ENCODE measurements around the gene NOS1AP.

NOS1AP gene

DNA sequence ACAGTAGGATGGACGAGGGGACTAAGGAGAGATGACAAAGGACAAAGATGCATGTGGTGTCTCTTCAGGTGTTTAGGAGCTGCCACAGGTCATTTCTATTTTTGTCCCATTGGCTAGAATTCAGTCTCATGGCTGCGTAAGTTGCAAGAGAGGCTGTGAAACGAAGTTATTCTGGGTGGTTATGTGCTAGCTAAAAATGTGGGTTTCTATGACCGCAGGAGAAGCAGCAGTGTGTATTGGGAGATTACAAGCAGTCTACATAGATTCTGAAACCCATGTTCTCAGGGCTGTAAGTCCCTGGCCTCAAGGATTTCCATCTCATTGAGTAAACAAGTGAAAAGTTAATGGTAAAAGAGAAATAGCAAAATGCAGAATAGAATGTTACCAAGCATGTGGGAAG lies 196.5 kb downstream of the NOS1AP start:
- no peak overlapping the region for H3K27ac Mint-ChIP-seq
- ATAC-seq (replicated peaks), result no peak
- no peak overlapping the region for H3K4me3 Mint-ChIP-seq
- H3K4me1 Mint-ChIP-seq, result no peaks in the 10 kb centered on the region
- no peaks in the 10 kb centered on the region for H3K36me3 Mint-ChIP-seq
- no peaks in the 10 kb centered on the region for H3K9me3 Mint-ChIP-seq
- H3K27me3 Mint-ChIP-seq, result peaks cover 0 to 23% of the 10 kb centered on the region in 2 donors
- DNase-seq, result no peak

- H3K27me3 Mint-ChIP-seq, result peaks cover 6 to 7% of the 10 kb centered on the region in 2 donors
- H3K9me3 Mint-ChIP-seq, result no peaks in the 10 kb centered on the region
- ATAC-seq (replicated peaks), result no peak
- DNase-seq, result no peak
- no peak overlapping the region for H3K27ac Mint-ChIP-seq
- no peaks in the 10 kb centered on the region for H3K4me1 Mint-ChIP-seq
- H3K36me3 Mint-ChIP-seq, result no peaks in the 10 kb centered on the region
- no peak overlapping the region for H3K4me3 Mint-ChIP-seq
Measured at GRCh38 chr1:162270016-162270770, 200.7 kb downstream of the NOS1AP start.

- H3K27ac Mint-ChIP-seq, result no peak overlapping the region
- no peaks in the 10 kb centered on the region for H3K4me1 Mint-ChIP-seq
- H3K27me3 Mint-ChIP-seq, result peaks cover 7 to 10% of the 10 kb centered on the region in 2 donors
- DNase-seq (no peak), ATAC-seq (replicated peaks) (no peak)
- H3K36me3 Mint-ChIP-seq, result no peaks in the 10 kb centered on the region
- no peaks in the 10 kb centered on the region for H3K9me3 Mint-ChIP-seq
- H3K4me3 Mint-ChIP-seq, result no peak overlapping the region
Measured at GRCh38 chr1:162271972-162272371, 202.5 kb downstream of the NOS1AP start.

DNA sequence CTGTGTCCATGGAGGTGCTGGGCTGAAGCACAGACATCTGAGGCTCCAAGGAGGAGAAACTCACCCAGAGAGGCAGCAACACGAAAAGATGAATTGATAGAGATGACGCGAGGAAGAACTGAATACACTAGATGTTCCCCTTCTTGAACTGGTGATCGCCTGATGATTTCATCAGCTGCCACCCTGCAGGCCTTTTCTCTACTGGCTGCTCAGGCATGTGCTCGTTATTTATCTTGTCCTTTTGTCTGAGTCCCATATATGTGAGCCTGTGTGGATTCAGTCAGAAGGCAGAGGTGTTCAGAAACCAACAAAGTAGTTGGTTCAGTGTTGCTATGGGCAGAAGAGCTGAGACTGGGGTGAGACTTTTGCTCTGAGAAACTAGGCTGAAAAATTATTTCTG lies 202.9 kb downstream of the NOS1AP start:
- H3K36me3 Mint-ChIP-seq, result no peaks in the 10 kb centered on the region
- H3K4me1 Mint-ChIP-seq, result no peaks in the 10 kb centered on the region
- no peaks in the 10 kb centered on the region for H3K9me3 Mint-ChIP-seq
- no peak overlapping the region for H3K4me3 Mint-ChIP-seq
- ATAC-seq (replicated peaks) (no peak), DNase-seq (no peak)
- H3K27me3 Mint-ChIP-seq, result peaks cover 7 to 10% of the 10 kb centered on the region in 2 donors
- H3K27ac Mint-ChIP-seq, result no peak overlapping the region

DNA sequence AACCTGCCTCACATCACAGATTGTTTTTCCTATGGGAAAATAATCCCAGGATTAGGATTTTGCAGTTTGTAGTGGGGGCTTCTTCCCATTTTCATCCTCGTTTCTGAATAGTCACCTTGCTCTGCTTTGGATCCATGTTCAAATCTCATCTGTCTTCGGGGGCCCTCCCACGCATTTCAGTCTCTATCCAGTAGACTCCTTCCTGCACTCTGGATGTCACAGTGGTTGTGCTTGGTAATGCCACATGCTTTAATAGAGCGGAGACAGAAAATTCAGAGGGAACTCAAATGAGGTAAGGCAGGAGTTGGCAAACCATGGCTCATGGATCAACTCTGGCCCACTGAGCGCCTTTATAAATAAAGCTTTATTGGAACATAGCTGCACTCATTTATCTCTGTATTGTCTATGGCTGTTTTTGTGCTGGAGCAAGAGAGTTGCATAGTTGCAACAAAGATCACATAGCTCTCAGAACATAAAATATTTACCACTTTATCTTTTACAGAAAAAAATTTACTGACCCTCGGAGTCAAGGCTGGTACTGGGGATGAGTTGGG lies 206.2 kb downstream of the NOS1AP start:
- ATAC-seq (replicated peaks) (no peak), DNase-seq (no peak)
- Mint-ChIP-seq H3K4me3 (no peak overlapping the region), H3K4me1 (no peaks in the 10 kb centered on the region), H3K36me3 (no peaks in the 10 kb centered on the region), H3K27ac (no peak overlapping the region), H3K9me3 (no peaks in the 10 kb centered on the region), H3K27me3 (peaks cover 11 to 14% of the 10 kb centered on the region in 2 donors)

DNA sequence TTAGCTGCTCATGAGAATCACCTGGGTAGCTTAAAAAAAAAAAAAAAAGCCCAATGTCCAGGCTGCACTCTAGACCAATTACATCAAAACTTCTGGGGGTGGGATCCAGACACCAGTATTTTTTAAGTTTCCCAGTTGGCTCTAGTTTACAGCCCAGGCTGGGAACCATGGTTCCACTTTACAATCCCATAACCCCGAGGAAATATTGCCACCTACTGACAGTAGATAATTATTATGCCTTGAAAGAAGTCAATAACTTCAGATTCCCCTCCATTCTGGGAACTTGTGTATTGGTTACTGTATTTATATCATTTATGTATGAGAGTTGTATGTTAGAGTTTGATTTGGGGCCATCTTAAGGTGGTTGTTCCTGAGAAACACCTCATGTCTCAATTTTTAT lies 207.0 kb downstream of the NOS1AP start:
- Mint-ChIP-seq H3K4me3 (no peak overlapping the region), H3K4me1 (no peaks in the 10 kb centered on the region), H3K27ac (no peak overlapping the region), H3K9me3 (no peaks in the 10 kb centered on the region), H3K36me3 (no peaks in the 10 kb centered on the region), H3K27me3 (peaks cover 17 to 18% of the 10 kb centered on the region in 2 donors)
- DNase-seq (no peak), ATAC-seq (replicated peaks) (no peak)

DNA sequence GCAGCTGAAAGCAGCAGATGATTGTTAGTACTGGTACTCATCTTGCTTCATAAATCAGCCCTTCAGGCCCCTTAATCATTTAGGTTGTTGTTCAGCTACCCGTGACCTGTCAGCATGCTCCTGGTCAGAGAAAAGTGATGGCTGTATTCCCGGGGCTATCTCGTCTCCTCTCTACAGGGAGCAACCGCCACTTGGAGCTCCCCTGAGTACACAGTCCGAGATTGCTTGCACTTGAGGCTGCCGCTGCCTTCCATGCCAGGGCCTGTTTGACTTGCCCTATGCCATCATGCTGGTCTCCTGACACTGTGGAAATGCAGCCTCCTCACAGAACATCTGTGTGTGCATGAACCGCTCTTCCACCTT lies 209.6 kb downstream of the NOS1AP start:
- no peaks in the 10 kb centered on the region for H3K36me3 Mint-ChIP-seq
- ATAC-seq (replicated peaks), result no peak
- no peak overlapping the region for H3K4me3 Mint-ChIP-seq
- no peak for DNase-seq
- no peak overlapping the region for H3K27ac Mint-ChIP-seq
- H3K4me1 Mint-ChIP-seq, result no peaks in the 10 kb centered on the region
- peaks cover 15 to 18% of the 10 kb centered on the region in 2 donors for H3K27me3 Mint-ChIP-seq
- no peaks in the 10 kb centered on the region for H3K9me3 Mint-ChIP-seq

- H3K36me3 Mint-ChIP-seq, result no peaks in the 10 kb centered on the region
- H3K4me1 Mint-ChIP-seq, result no peaks in the 10 kb centered on the region
- no peak overlapping the region for H3K27ac Mint-ChIP-seq
- DNase-seq (no peak), ATAC-seq (replicated peaks) (no peak)
- no peak overlapping the region for H3K4me3 Mint-ChIP-seq
- H3K27me3 Mint-ChIP-seq, result peaks cover 23 to 29% of the 10 kb centered on the region in 2 donors
- H3K9me3 Mint-ChIP-seq, result no peaks in the 10 kb centered on the region
Measured at GRCh38 chr1:162281426-162281825, 211.9 kb downstream of the NOS1AP start.

DNA sequence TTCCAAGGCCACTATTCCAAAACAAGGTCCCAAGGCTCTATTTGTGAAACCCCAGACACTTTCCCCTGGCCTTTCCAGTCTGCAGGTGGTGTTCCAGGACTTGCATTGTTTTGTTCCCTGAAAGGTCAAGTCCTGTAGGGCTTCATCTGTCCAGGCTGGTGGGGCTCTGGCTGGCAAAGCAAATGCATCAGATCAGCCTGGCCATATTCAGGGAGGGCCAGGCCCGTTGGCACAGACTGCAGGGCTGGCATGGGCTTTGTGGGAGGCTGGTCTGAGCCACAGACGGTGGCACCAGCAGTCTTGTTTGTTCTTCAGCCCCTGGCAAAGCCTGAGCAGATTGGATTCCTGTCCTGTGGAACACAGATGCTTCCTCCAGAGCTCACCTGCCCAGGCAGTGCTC lies 214.2 kb downstream of the NOS1AP start:
- ATAC-seq (replicated peaks), result no peak
- no peaks in the 10 kb centered on the region for H3K4me1 Mint-ChIP-seq
- H3K9me3 Mint-ChIP-seq, result no peaks in the 10 kb centered on the region
- no peak overlapping the region for H3K27ac Mint-ChIP-seq
- H3K27me3 Mint-ChIP-seq, result peaks cover 23 to 29% of the 10 kb centered on the region in 2 donors
- H3K4me3 Mint-ChIP-seq, result no peak overlapping the region
- DNase-seq, result no peak
- H3K36me3 Mint-ChIP-seq, result no peaks in the 10 kb centered on the region

DNA sequence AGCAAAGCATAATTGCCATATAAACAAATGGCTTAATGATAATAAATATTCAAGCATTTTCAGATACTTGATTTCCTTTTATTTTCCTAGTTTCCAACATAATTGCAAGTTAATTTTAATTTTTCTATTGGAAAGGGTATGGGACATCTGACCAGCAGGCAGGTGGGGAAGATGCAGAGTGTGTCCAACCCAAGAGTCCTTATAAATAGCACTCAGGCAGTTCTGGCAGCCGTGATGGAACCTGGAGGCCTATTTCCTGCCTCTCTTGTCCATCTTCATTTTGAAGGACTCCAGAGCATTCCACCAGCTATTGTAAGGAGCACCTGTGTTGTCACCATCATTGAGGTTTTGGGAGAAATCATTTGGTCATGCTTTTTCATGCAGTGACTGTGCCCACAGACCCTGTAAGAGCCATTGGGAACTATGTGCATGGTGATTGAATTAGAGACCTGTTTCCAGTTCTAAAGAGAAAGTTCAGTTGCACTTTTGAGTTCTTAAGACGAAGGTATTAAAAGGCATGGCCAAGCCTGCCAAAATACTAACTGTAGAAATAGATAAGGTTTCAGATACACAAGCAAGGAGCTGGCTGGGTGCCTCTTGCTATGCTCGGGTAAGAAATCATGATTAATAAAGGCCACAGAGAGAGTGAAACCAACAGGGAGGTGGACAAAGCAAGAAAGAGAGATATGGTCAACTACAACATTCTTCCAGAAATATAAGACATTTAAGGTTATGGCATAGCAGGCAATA lies 214.9 kb downstream of the NOS1AP start:
- no peaks in the 10 kb centered on the region for H3K36me3 Mint-ChIP-seq
- peaks cover 21 to 26% of the 10 kb centered on the region in 2 donors for H3K27me3 Mint-ChIP-seq
- ATAC-seq (replicated peaks), result no peak
- no peak for DNase-seq
- H3K4me1 Mint-ChIP-seq, result no peaks in the 10 kb centered on the region
- H3K9me3 Mint-ChIP-seq, result no peaks in the 10 kb centered on the region
- no peak overlapping the region for H3K27ac Mint-ChIP-seq
- no peak overlapping the region for H3K4me3 Mint-ChIP-seq

- Mint-ChIP-seq H3K4me3 (no peak overlapping the region), H3K4me1 (no peaks in the 10 kb centered on the region), H3K36me3 (no peaks in the 10 kb centered on the region), H3K9me3 (no peaks in the 10 kb centered on the region), H3K27ac (no peak overlapping the region), H3K27me3 (peaks cover 21 to 22% of the 10 kb centered on the region in 2 donors)
- ATAC-seq (replicated peaks) (no peak), DNase-seq (no peak)
Measured at GRCh38 chr1:162285149-162285561, 215.7 kb downstream of the NOS1AP start.

GRCh38 chr1:162291000-162291399 lies 221.5 kb downstream of the NOS1AP start:
- no peak for ATAC-seq (replicated peaks)
- Mint-ChIP-seq H3K4me1 (no peaks in the 10 kb centered on the region), H3K27ac (no peak overlapping the region), H3K4me3 (no peak overlapping the region), H3K27me3 (peaks cover 17 to 43% of the 10 kb centered on the region in 2 donors), H3K9me3 (no peaks in the 10 kb centered on the region), H3K36me3 (no peaks in the 10 kb centered on the region)
- no peak for DNase-seq

- Mint-ChIP-seq H3K36me3 (no peaks in the 10 kb centered on the region), H3K27me3 (peaks cover 13 to 47% of the 10 kb centered on the region in 2 donors), H3K4me3 (no peak overlapping the region), H3K27ac (no peak overlapping the region), H3K4me1 (no peaks in the 10 kb centered on the region), H3K9me3 (no peaks in the 10 kb centered on the region)
- ATAC-seq (replicated peaks) (no peak), DNase-seq (no peak)
Measured at GRCh38 chr1:162292422-162292849, 222.9 kb downstream of the NOS1AP start.

GRCh38 chr1:162293073-162293692 lies 223.7 kb downstream of the NOS1AP start:
- no peak for ATAC-seq (replicated peaks)
- H3K36me3 Mint-ChIP-seq, result no peaks in the 10 kb centered on the region
- no peaks in the 10 kb centered on the region for H3K9me3 Mint-ChIP-seq
- DNase-seq, result no peak
- H3K4me1 Mint-ChIP-seq, result no peaks in the 10 kb centered on the region
- no peak overlapping the region for H3K4me3 Mint-ChIP-seq
- H3K27ac Mint-ChIP-seq, result no peak overlapping the region
- H3K27me3 Mint-ChIP-seq, result peaks cover 15 to 54% of the 10 kb centered on the region in 2 donors
